ENCODE measurements around the gene EXO5. TPM values are rescaled to one million over a fixed set of nuclear protein-coding genes. Genes with fewer than 3 reads are reported as not detected.

EXO5 gene
- total and polyA plus RNA-seq, 2 of the 13 experiments (the other 11 are each of a cell fraction or from before 2014, with no cell fraction given), result 9.9 to 20.5 TPM

DNA sequence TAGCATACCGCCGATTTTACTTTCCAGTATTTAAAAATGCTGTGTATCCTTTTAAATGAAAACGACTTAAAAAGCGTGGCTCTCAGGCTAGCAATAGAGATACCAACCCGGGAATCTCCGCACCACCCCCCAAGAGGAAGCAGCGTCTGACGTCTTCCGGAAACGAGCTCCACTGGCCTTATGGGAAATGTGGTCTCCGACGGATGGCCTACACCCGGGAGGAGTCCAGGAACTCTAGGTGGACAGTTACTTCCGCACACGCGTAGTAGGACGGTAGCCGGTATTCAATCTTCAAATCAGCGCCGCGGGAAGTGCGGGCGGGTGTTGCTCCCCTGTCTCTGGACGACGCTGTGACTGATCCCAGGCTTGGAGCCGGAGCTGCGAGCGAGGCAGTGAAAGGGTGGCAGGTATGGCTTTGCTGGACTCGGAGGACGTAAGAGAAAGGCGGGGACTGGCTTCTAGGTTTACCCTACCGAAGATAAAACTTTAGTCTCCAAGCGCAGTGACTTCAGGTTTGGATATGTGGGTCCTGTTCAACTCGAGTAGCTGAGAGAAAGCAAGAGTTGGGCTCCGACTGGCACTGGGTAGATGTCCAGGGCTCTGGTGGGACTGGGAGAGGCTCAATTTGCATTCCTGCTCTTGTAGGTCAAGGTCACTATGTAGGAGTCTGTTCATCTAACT lies 23.0 kb downstream of the EXO5 start, which contains the start of gene ZNF684 (continued):
- TF ChIP-seq RCOR2 (CRISPR knock-in tag; IDR thresholded peaks at IDR 0.05) (peak; percentile 33; the same call in 1 of the 2 replicates), ZBTB7A (CRISPR knock-in tag; IDR thresholded peaks at IDR 0.05) (no peak), ISX (CRISPR knock-in tag; conservative IDR thresholded peaks at IDR 0.05) (no peak), SMARCC2 (IDR thresholded peaks at IDR 0.05) (no peak), E2F1 (CRISPR knock-in tag; IDR thresholded peaks at IDR 0.05) (0 out of 2 replicates have a peak, but pooled peaks have one; percentile 7), SALL1 (CRISPR knock-in tag; IDR thresholded peaks at IDR 0.05) (peak; percentile 69; the same call in 1 of the 2 replicates), PHF21A (CRISPR knock-in tag; IDR thresholded peaks at IDR 0.05) (no peak), ZSCAN21 (CRISPR knock-in tag; IDR thresholded peaks at IDR 0.05; ENCODE audit: borderline replicate concordance) (no peak; the same call in 1 of the 2 replicates), AHR (CRISPR knock-in tag; IDR thresholded peaks at IDR 0.05) (peak; percentile 58; the same call in 1 of the 2 replicates), ZZZ3 (CRISPR knock-in tag; IDR thresholded peaks at IDR 0.05; ENCODE audit: borderline replicate concordance) (no peak), PAF1 (CRISPR knock-in tag; IDR thresholded peaks at IDR 0.05) (peak; percentile 41; the same call in 1 of the 2 replicates), ARID2 (CRISPR knock-in tag; IDR thresholded peaks at IDR 0.05; ENCODE audit: borderline replicate concordance) (no peak)

GRCh38 chr1:40532062-40532389 lies 23.5 kb downstream of the EXO5 start:
- Histone ChIP-seq H3K4me3 (replicated peaks in 1 of 3; ENCODE audit: insufficient read depth in 1 of 3, low read depth in 2 of 3, low read length in 3 of 3) (peak overlapping the region; percentile 78 to 94 (median 85)), H2AFZ (ENCODE audit: low read length) (peak overlapping the region; percentile 15), H3K27me3 (ENCODE audit: control insufficient read depth in 1 of 2, insufficient read depth in 2 of 2, low read length in 2 of 2) (no peaks in the 10 kb centered on the region; a peak in 1 of 5 replicates), H3K79me2 (ENCODE audit: insufficient read depth, low read length) (peaks cover 13% of the 10 kb centered on the region), H3K4me1 (ENCODE audit: insufficient read depth, low read length) (peaks cover 46% of the 10 kb centered on the region), H3K9ac (ENCODE audit: insufficient read depth, low read depth, low read length) (peak overlapping the region; percentile 83), H3K36me3 (replicated peaks in 1 of 2; ENCODE audit: control insufficient read depth in 1 of 2, insufficient read depth in 2 of 2, low read length in 2 of 2) (no peaks in the 10 kb centered on the region), H3K4me2 (ENCODE audit: low read depth, low read length) (peak overlapping the region; percentile 91), H3K9me3 (ENCODE audit: low read length) (no peaks in the 10 kb centered on the region), H4K20me1 (ENCODE audit: insufficient read depth, low read length) (no peaks in the 10 kb centered on the region), H3K27ac (ENCODE audit: extremely low read length, insufficient read depth, low read length) (peak overlapping the region; percentile 82)
- ATAC-seq (no peak), FAIRE-seq (peak; percentile 68), DNase-seq (ENCODE audit: low spot score) (no peak)
- in situ Hi-C loops (cut with HindIII; ENCODE audit: extremely low pct_ligation_motif_present, low pct_unique_long_range_greater_than_20kb), result no loop called here
- WGBS (ENCODE audit: low lambda C conversion rate), result 0% methylated on average over 3 of the region's 3 CpGs
- no TSS peak for BruUV-seq (replicated peaks)
- intact Hi-C loops (cut with micrococcal nuclease; ENCODE audit: unreplicated experiment), result no loop called here
- ChIA-PET POLR2A (interaction anchor here (0.6 to 2.7 kb wide), 10 partner anchors 9 to 448 kb away, joined by 3 to 27 read pairs (median 4); partner anchors contain the start of genes CTPS1, EXO5, NFYC and ZFP69B), CTCF (ENCODE audit: low intra/inter-chr PET ratio, low total read pairs) (no interaction called here)
- TF ChIP-seq ELF4 (CRISPR knock-in tag; IDR thresholded peaks at IDR 0.05; ENCODE audit: borderline replicate concordance), result 0 out of 2 replicates have a peak, but pooled peaks have one; percentile 1
- TF ChIP-seq ZNF292 (CRISPR knock-in tag; IDR thresholded peaks at IDR 0.05; ENCODE audit: borderline replicate concordance, low read depth), result 0 out of 2 replicates have a peak, but pooled peaks have one; percentile 4
- TF ChIP-seq NR2F6 (IDR thresholded peaks at IDR 0.05), result 0 out of 2 replicates have a peak, but pooled peaks have one; percentile 63
- TF ChIP-seq NR2F6 (CRISPR knock-in tag; IDR thresholded peaks at IDR 0.05), result no peak
- 0 out of 2 replicates have a peak, but pooled peaks have one; percentile 18 for TF ChIP-seq ZFP36L1 (CRISPR knock-in tag; IDR thresholded peaks at IDR 0.05)
- TF ChIP-seq ZNF563 (CRISPR knock-in tag; IDR thresholded peaks at IDR 0.05), result no peak
- peak; percentile 3 for TF ChIP-seq MED8 (CRISPR knock-in tag; IDR thresholded peaks at IDR 0.05; ENCODE audit: insufficient replicate concordance)
- 0 out of 2 replicates have a peak, but pooled peaks have one; percentile 19 for TF ChIP-seq ZNF564 (CRISPR knock-in tag; IDR thresholded peaks at IDR 0.05)
- TF ChIP-seq NCOR1 (IDR thresholded peaks at IDR 0.05; ENCODE audit: borderline replicate concordance, low read length), result 0 out of 2 replicates have a peak, but pooled peaks have one; percentile 18
- TF ChIP-seq MLX (CRISPR knock-in tag; IDR thresholded peaks at IDR 0.05), result no peak
- TF ChIP-seq SNAI1 (CRISPR knock-in tag; IDR thresholded peaks at IDR 0.05; ENCODE audit: borderline replicate concordance), result peak; percentile 88; the same call in 1 of the 2 replicates
- TF ChIP-seq RFXANK (CRISPR knock-in tag; IDR thresholded peaks at IDR 0.05), result 0 out of 2 replicates have a peak, but pooled peaks have one; percentile 1
